NCI-H146 treated with DMSO at 0.1 percent for 48 hours (cell line): ENCODE data around the gene UFD1.
A peak's percentile ranks its signal among the peaks of the same experiment; 100 is the strongest.

Experiments used
- DNase-seq: peaks from one replicate; lab custom pipeline; 2025; ENCODE audit not compliant: unreplicated experiment; lab: John Stamatoyannopoulos, UW

The UFD1 gene

GRCh38 chr22:19473578-19473977 lies 5.4 kb downstream of the UFD1 start:
- no peak for DNase-seq

- no peak for DNase-seq
Observed at GRCh38 chr22:19472233-19472632, 6.8 kb downstream of the UFD1 start.

DNA sequence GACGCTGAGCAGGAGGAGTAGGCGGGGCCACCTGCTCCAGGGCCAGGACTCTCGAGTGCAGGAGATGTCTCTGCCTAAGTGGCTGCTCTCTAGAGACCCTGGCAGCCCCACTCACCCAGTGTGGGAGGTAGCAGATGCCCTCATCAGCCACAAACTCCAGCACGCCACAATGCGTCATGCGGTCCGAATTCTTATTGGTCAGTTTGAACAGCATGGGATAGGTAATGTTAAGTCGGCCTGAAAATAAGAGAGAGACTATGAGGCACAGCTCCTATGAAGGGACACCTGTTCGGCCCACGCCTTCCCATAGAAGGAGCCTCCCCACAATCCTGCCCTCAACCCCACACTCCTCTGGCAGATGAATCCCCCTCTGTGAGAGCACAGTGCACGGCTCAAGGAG lies 7.4 kb downstream of the UFD1 start:
- DNase-seq: no peak

DNA sequence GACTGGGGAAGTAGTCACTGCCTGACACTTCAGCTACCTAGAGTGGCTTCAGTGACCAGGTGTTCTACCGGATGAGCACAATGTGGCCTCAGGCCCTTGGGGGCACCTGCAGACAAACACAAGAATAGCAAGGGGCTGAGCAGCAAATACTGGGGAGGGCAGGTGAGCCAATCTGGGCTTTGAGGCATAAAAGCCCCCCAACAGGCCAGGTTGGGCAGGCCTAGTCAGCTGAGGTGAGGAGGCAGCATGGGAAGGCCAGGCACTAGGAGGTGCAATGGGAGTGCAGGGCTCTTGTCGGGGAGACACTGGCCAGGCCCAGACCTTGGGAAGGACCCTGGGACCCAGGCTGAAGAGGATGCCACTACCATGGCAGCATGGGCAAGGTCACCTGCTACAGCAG lies 9.0 kb downstream of the UFD1 start:
- DNase-seq: no peak

- DNase-seq: no peak
Observed at GRCh38 chr22:19469421-19469820, 9.6 kb downstream of the UFD1 start.

DNA sequence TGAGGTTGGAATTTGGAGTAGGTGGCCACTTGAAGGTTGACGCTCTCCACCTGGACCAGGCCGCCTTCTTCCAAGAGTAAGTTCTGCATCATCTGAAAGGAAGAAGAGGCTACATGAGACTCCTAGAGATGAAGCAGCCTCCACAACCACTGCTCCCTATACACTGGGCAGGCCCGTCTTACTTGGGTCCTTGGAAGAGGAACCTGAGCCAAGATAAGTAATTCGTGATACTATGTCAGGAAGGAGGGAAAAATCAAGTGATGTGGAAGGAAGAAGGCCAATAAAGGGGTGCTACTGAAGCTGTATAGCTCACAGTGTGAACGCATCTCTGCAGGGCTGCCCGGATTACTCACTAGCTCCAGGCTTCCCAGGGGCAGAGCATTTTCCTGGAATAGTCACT lies 11.1 kb downstream of the UFD1 start:
- DNase-seq: no peak

- DNase-seq: no peak
Observed at GRCh38 chr22:19466848-19467752, 11.9 kb downstream of the UFD1 start.

DNA sequence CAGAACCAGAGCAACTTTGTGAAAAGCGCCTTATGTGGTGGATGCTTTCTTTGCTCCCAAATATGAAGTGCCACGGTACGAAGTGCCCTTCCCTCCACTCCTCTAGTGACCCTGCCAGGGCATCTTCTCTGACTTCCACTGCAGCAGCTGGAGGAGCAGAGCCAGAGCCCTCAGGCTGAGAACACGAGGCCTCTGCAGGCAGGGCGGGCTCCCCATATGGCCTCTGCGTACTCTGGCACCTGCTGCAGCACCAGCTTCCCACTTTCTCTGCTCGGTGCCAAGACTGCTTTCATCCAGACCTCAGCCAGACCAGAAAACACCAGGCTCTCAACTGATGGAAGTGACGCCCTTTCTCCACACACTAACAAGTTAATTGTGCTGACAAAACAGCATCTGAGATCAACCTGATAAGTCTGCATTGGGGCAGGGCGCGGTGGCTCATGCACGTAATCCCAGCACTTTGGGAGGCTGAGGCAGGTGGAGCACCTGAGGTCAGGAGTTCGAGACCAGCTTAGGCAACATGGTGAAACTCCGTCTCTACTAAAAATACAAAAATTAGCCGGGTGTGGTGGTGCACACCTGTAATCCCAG lies 12.8 kb downstream of the UFD1 start:
- no peak for DNase-seq

DNA sequence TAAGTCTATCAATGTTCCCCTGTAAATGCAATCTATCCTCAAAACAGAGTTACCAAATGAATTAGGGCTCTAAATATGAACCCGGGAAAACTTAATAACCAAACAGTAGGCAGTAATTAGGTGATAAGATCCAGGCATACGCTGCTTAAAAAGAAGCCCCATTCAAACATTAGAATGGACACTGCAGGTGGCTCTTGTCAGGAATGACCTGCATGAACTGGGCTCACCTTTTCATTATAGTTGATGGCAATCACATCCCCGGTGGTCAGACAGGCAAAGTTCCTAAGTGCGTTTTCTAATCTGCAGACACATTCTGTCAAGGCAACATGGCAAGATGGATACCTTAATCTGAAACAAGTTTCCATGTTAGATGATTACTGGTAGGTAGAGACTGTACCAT lies 14.0 kb downstream of the UFD1 start:
- DNase-seq: peak; percentile 1

GRCh38 chr22:19464546-19464945 lies 14.4 kb downstream of the UFD1 start:
- no peak for DNase-seq

DNA sequence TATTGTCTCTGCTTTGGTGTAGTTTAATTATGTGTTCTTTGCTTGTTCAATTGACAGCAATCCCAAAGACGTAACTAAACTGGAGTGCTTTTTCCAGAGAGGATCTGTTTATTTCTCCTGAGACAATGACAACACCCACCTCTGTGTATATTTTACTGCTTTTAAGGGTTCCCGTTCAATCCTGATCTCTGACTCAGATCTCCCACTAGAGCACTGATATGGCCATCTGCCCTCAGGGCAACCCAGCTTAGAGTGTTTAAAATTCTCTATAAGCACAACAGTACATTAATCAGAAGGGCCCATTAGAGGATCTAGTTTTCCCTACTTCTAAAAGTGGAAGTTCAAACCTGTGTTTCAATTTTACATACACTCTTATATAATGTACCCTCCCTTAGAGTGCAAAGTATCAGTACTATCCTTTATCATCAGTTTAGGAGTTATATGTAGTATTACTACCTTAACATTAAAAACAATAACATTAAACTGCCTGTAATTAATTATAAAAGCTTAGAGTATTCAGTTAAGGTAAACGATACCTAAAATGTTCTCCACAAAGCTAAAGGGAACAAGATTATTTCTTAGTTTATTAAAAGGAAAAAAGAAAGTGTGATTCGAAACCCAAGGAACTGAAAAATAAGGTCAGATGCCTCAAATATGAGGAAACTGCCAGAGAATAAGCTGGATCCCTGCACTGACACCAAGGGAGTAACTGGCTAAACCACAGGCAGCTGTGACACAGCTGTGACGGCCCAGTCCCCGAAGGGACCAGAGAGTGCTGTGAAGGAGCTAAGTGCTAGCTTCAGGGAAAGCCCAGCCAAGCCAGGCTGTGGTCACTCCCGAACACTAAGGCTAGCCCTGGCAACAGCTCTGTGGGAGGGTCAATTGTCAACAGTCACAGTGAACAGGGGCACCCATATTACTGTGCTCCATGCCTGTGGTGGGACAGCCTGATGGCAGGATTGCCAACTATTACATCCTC lies 15.2 kb downstream of the UFD1 start:
- DNase-seq: no peak

- DNase-seq: no peak
Observed at GRCh38 chr22:19463008-19463407, 16.0 kb downstream of the UFD1 start.

- DNase-seq: no peak
Observed at GRCh38 chr22:19461506-19461905, 17.5 kb downstream of the UFD1 start.

GRCh38 chr22:19460036-19460435 lies 19.0 kb downstream of the UFD1 start:
- no peak for DNase-seq

- no peak for DNase-seq
Observed at GRCh38 chr22:19457828-19458428, 21.1 kb downstream of the UFD1 start.

DNA sequence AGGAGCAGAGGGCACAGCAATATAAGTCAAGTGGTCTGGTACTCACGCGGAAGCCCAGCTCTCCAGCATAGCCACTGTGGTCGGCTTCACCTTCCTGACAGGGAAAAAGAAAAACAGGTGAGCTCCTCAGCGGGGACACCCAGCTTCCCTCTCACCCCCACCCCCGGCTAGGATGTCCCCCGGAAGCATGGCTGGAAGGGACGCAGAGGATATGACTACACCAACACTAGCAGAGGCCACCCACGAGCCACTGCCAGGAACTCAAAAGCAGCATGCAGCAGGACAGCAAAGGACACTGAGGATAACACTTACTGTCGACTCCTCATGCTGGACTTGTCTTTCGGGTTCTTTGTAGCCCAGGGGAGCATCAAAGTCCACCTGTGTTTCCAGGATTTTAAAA lies 22.5 kb downstream of the UFD1 start:
- DNase-seq: no peak

- no peak for DNase-seq
Observed at GRCh38 chr22:19455585-19456370, 23.2 kb downstream of the UFD1 start.

- no peak for DNase-seq
Observed at GRCh38 chr22:19455033-19455432, 24.0 kb downstream of the UFD1 start.

DNA sequence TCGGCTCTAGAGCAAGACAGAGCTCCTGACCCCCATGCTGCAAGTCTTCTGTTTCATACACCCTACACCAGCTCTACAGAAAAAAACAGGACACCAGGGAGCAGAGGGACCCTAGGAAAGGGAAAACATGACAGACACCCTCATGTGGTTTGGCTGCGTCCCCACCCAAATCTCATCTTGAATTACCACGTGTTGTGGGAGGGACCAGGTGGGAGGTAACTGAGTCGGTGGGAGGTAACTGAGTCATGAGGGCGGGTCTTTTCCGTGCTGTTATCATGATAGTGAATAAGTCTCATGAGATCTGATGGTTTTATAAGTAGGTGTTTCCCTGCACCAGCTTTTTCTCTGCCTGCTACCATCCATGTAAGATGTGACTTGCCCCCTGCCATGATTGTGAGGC lies 24.8 kb downstream of the UFD1 start:
- no peak for DNase-seq

GRCh38 chr22:19453718-19454117 lies 25.3 kb downstream of the UFD1 start:
- no peak for DNase-seq
